ENCODE results near the gene PCDHGA8.
A peak's percentile ranks its signal among the peaks of the same experiment; 100 is the strongest.

Gene PCDHGA8

GRCh38 chr5:141402553-141403243 lies 10.3 kb downstream of the PCDHGA8 start, which contains the start of gene PCDHGA9:
Gene PCDHGA9, plus strand, starts transcription at chr5:141402778. Its CDS starts 175 bp downstream, at chr5:141402953.
- DNase-seq (ENCODE audit: low spot score), result no peak
- no peak for TF ChIP-seq CTCF (IDR thresholded peaks at IDR 0.05; ENCODE audit: extremely low read depth, missing control alignments)

DNA sequence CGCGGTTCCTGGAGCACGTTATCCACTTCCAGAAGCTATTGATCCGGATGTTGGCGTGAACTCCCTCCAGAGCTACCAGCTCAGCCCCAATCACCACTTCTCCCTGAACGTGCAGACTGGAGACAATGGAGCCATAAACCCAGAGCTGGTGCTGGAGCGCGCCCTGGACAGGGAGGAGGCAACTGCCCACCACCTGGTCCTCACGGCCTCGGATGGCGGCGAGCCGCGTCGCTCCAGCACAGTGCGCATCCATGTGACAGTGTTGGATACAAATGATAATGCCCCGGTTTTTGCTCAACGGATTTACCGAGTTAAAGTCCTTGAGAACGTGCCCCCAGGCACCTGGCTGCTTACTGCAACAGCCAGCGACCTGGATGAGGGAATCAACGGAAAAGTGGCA lies 11.0 kb downstream of the PCDHGA8 start:
- DNase-seq (ENCODE audit: low spot score), result no peak
- no peak for TF ChIP-seq CTCF (IDR thresholded peaks at IDR 0.05; ENCODE audit: extremely low read depth, missing control alignments)

DNA sequence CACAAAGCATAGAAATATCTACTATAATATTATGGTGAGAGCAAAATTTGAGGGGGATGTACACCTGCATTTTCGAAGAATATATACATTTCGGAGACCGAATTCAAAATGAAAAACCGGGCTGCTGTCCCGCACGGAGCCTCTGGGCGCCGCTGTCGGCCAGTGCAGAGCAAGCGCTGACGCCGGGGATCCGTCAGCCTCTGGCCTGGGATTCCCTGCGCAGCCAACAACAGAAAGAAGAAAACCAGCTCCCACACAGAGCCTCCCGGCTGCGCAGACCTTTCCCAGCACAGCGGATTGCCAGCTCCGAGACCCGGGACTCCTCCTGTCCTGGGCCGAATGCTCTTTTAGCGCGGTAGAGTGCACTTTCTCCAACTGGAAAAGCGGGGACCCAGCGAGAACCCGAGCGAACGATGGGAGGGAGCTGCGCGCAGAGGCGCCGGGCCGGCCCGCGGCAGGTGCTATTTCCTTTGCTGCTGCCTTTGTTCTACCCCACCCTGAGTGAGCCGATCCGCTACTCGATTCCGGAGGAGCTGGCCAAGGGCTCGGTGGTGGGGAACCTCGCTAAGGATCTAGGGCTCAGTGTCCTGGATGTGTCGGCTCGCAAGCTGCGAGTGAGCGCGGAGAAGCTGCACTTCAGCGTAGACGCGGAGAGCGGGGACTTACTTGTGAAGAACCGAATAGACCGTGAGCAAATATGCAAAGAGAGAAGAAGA lies 15.5 kb downstream of the PCDHGA8 start, which contains the start of gene PCDHGB6:
TSS of gene PCDHGB6 (plus strand) at position 232 of the 716 bp plus-strand sequence. CDS start at position 414, 182 bp downstream.
- TF ChIP-seq CTCF (IDR thresholded peaks at IDR 0.05; ENCODE audit: extremely low read depth, missing control alignments), result peak; percentile 64
- DNase-seq (ENCODE audit: low spot score), result peak; percentile 66

- no peak for TF ChIP-seq CTCF (IDR thresholded peaks at IDR 0.05; ENCODE audit: extremely low read depth, missing control alignments)
Observed at GRCh38 chr5:141409598-141410306, 17.3 kb downstream of the PCDHGA8 start.

DNA sequence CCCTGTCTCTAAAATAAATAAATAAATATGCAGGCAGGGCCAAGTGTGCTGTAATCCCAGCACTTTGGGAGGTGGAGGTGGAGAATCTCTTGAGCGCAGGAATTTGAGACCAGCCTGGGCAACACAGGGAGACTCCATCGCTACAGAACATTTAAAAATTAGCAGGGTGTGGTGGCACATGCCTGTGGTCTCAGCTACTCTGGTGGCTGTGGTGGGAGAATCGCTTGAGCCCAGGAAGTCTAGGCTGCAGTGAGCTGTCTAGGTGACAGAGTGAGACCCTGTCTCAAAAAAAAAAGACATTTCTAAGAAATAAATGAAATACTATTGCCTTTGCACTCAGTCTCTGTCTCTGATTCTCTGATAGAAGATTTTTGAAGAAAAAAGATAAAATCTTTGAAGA lies 19.1 kb downstream of the PCDHGA8 start:
- TF ChIP-seq CTCF (IDR thresholded peaks at IDR 0.05; ENCODE audit: extremely low read depth, missing control alignments), result no peak
- no peak for DNase-seq (ENCODE audit: low spot score)

More at GRCh38 chr5:141409598-141410306, 17.3 kb downstream of the PCDHGA8 start:
- no peak for DNase-seq (ENCODE audit: low spot score)

GRCh38 chr5:141412854-141413539 lies 20.6 kb downstream of the PCDHGA8 start, which contains the start of gene PCDHGA10:
Gene PCDHGA10, plus strand, starts transcription at chr5:141412987. Its CDS starts 189 bp downstream, at chr5:141413176.
- peak; percentile 88 for DNase-seq (ENCODE audit: low spot score)
- TF ChIP-seq CTCF (IDR thresholded peaks at IDR 0.05; ENCODE audit: extremely low read depth, missing control alignments), result peak; percentile 76

Data from GM20000 (cell line).